Fibroblast of villous mesenchyme (primary cell): Measurements from ENCODE around the gene WBP11. TPM values are rescaled to one million over a fixed set of nuclear protein-coding genes. Genes with fewer than 3 reads are reported as not detected.

Experiments
- DNase-seq: peaks from one replicate; pipeline ENCODE4 v3.0.0-alpha.2; 2010; ENCODE audit warnings: low read depth
- H3K4me3 ChIP-seq: 2 replicates; pipeline ENCODE4 v1.5.1; 2011; ENCODE audit warnings: low read depth, mild to moderate bottlenecking, low read length
- CTCF ChIP-seq: IDR thresholded peaks from 2 replicates; pipeline ENCODE4 v1.5.1; 2012; ENCODE audit warnings: low read depth, mild to moderate bottlenecking, low read length; ENCODE audit not compliant: insufficient read depth
- total RNA-seq: library from RNA; depleted of rRNA; stranded (reverse); fragments of >200 nt; gene quantifications from 2 replicates; pipeline ENCODE4 v1.2.3, GENCODE V29; 2012

The WBP11 gene
- total RNA-seq, 1 donor: 15.5 TPM

GRCh38 chr12:14836336-14837210 is 33.3 kb upstream of the WBP11 start:
- no peak for TF ChIP-seq CTCF
- peak; percentile 90 for DNase-seq
- peak overlapping the region; percentile 2 for H3K4me3 ChIP-seq

GRCh38 chr12:14834509-14834908 is 31.2 kb upstream of the WBP11 start:
- TF ChIP-seq CTCF: no peak

GRCh38 chr12:14833952-14834351 is 30.7 kb upstream of the WBP11 start:
- DNase-seq: peak; percentile 51

More at GRCh38 chr12:14834509-14834908, 31.2 kb upstream of the WBP11 start:
- peak; percentile 31 for DNase-seq
- no peak overlapping the region for H3K4me3 ChIP-seq

GRCh38 chr12:14833336-14833735 is 30.1 kb upstream of the WBP11 start:
- no peak overlapping the region for H3K4me3 ChIP-seq
- peak; percentile 31 for DNase-seq
- TF ChIP-seq CTCF: no peak

More at GRCh38 chr12:14833952-14834351, 30.7 kb upstream of the WBP11 start:
- no peak overlapping the region for H3K4me3 ChIP-seq
- no peak for TF ChIP-seq CTCF

- peak; percentile 27 for DNase-seq
- TF ChIP-seq CTCF: no peak
- no peak overlapping the region for H3K4me3 ChIP-seq
These were observed 25.6 kb upstream of the WBP11 start for GRCh38 chr12:14828892-14829291.

GRCh38 chr12:14827043-14827442 is 23.8 kb upstream of the WBP11 start:
- DNase-seq: no peak
- TF ChIP-seq CTCF: no peak

More at GRCh38 chr12:14827043-14827442, 23.8 kb upstream of the WBP11 start:
- H3K4me3 ChIP-seq: no peak overlapping the region
